CD1c-positive myeloid dendritic cell (primary cell): Measurements from ENCODE around the gene AOAH.

Experiments
- DNase-seq: peaks from one replicate; pipeline ENCODE4 v3.0.0-alpha.2; 2016; ENCODE audit errors: extremely low spot score

Gene AOAH

GRCh38 chr7:36723951-36724664 is at the start of gene AOAH:
AOAH (minus strand) TSS chr7:36724494; CDS start chr7:36724148, 346 bp downstream.
- peak; percentile 91 for DNase-seq

GRCh38 chr7:36766451-36766850 is 42.2 kb upstream of the AOAH start:
- DNase-seq = no peak

- peak; percentile 83 for DNase-seq
Observed at GRCh38 chr7:36765605-36766004, 41.3 kb upstream of the AOAH start.

- DNase-seq = no peak
Observed at GRCh38 chr7:36764929-36765328, 40.6 kb upstream of the AOAH start.

- DNase-seq = no peak
Observed at GRCh38 chr7:36763132-36763816, 39.0 kb upstream of the AOAH start.

GRCh38 chr7:36762394-36762793 is 38.1 kb upstream of the AOAH start:
- DNase-seq = no peak

GRCh38 chr7:36761835-36762234 is 37.5 kb upstream of the AOAH start:
- DNase-seq = no peak

- no peak for DNase-seq
Observed at GRCh38 chr7:36760856-36761762, 36.8 kb upstream of the AOAH start.

GRCh38 chr7:36758879-36759278 is 34.6 kb upstream of the AOAH start:
- no peak for DNase-seq

GRCh38 chr7:36755484-36755883 is 31.2 kb upstream of the AOAH start:
- DNase-seq = peak; percentile 33

- DNase-seq = no peak
Observed at GRCh38 chr7:36752026-36752711, 27.9 kb upstream of the AOAH start.

- DNase-seq = no peak
Observed at GRCh38 chr7:36750451-36750850, 26.2 kb upstream of the AOAH start.

GRCh38 chr7:36749282-36749960 is 25.1 kb upstream of the AOAH start:
- DNase-seq = peak; percentile 88

- DNase-seq = no peak
Observed at GRCh38 chr7:36748017-36748487, 23.8 kb upstream of the AOAH start.

- DNase-seq = no peak
Observed at GRCh38 chr7:36747280-36748016, 23.2 kb upstream of the AOAH start.

GRCh38 chr7:36746347-36746746 is 22.1 kb upstream of the AOAH start:
- peak; percentile 79 for DNase-seq

- DNase-seq = peak; percentile 94
Observed at GRCh38 chr7:36742911-36743775, 18.8 kb upstream of the AOAH start.

GRCh38 chr7:36741866-36742265 is 17.6 kb upstream of the AOAH start:
- peak; percentile 41 for DNase-seq

- no peak for DNase-seq
Observed at GRCh38 chr7:36739351-36739750, 15.1 kb upstream of the AOAH start.

GRCh38 chr7:36736899-36737211 is 12.6 kb upstream of the AOAH start:
- peak; percentile 87 for DNase-seq
